Right lung (tissue), 10 donors: ENCODE measurements around the gene VMO1. TPM values are rescaled to one million over a fixed set of nuclear protein-coding genes. Genes with fewer than 3 reads are reported as not detected.
"Not testable (repeated sequence)": the region's sequence is repeated elsewhere in the genome, so short reads cannot be mapped to it uniquely, and the experiment has no call there.

Experiments
- DNase-seq, 2 donors: peaks; one replicate each; pipeline ENCODE4 v3.0.0-alpha.2; 2013
- long read RNA-seq, 8 donors: transcript quantifications; one replicate each; lab custom pipeline, GENCODE V29; 2026
- polyA plus RNA-seq, 5 donors: library from polyadenylated mRNA; unstranded; fragments of 120-200 nt; gene quantifications; one replicate each; pipeline versions ENCODE4 v1.2.1 to v1.2.3, GENCODE V29; 2013; ENCODE audit warnings: inconsistent platforms in 1 of 5, low replicate concordance in 1 of 5; ENCODE audit not compliant: insufficient read length in 5 of 5, insufficient read depth in 1 of 5

The VMO1 gene
- under 1 TPM in 4 of 5 donors, not detected in 1; 0.16 to 0.97 (median 0.35) TPM for polyA plus RNA-seq
- long read RNA-seq, donor 1, partial matches to known transcripts = 0 of 4 reads
- long read RNA-seq, donor 1, other reads (novel, unspliced or antisense) = 0 of 4 reads
- long read RNA-seq, donor 2 = 0 reads
- long read RNA-seq, donor 3 = 0 reads
- long read RNA-seq, donor 4, partial matches to known transcripts = 212 of 217 reads
- long read RNA-seq, donor 4, other reads (novel, unspliced or antisense) = 5 of 217 reads
- long read RNA-seq, donor 5 = 0 reads
- long read RNA-seq, donor 6 = 0 reads
- long read RNA-seq, donor 7, partial matches to known transcripts = 0 of 1 reads
- long read RNA-seq, donor 7, other reads (novel, unspliced or antisense) = 0 of 1 reads
- long read RNA-seq, donor 8 = 0 reads

DNA sequence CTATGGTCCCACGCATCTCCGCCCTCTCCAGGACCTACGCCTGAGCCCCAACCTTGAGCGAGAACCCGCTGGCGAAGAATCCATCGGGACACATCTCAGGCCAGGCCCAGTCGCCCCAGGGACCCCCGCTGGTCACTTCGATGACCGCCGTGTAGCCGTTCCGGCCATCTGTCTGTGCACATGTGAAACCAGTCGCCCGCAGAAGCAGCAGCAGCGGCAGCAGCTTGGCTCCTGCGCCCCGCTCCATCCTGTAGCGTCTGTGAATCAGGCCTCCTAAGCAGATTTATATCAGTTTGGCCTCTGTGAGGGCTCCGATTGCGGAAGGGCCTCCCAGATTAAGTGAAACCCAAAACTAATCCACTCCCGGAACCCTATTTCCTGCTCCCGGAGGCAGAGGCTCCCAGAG is at the start of gene VMO1:
VMO1 (minus strand) TSS at position 259 of the 406 bp plus-strand sequence; CDS start at position 247, 12 bp downstream.
- no peak for DNase-seq

DNA sequence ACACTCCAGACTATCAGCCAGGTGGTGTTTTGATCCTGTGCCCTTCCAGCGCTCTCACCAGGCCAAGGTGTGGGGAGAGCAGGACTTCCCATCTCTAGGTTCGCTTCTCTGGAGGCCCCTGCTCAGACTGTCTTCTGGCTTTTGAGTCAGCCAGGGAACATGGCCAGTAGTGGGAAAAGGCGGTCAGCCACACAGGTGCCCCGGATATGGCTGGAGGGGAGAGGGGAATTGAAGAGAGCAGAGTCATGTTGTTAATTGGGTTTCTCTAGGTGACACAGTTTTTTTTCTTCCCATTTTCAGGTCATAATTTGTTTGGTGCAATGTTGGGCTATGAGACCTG is 48.5 kb upstream of the VMO1 start:
- no peak for DNase-seq

DNA sequence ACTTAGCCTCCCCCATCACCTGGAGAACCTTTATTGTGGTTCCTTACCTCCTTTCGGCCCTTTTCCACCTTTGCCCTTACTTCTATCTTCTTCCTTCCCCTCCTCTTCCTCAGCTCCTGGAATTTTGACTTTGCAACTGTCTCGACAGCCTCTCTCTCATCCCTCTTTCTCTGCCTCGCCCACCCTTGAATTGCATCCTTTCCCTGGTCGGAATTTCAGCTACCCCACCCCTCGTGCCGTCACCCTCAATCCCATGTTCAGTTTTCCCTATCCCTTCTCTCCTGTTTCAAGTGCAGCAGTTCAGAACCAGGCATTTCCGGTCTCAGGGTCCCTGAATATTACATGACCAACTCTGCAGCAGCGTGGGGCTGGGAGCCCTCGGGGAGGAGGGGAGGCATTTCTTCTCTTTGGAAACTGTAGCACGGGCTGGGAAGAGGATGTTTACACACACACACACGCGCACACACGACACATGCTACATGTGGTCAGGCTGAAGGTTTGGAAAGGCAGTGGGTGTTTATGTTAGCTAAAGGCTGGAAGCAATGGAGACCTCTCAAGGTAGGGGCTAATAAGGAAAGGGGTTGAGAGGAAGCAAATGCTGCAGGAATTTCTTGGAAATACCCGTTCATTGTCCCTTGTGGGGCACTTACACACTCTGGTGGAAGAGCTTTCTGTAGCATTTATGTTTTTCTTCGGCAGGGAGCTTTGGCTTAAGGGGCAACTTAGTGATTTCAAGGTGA is 47.9 kb upstream of the VMO1 start:
- peak; percentile 55 to 69 for DNase-seq

GRCh38 chr17:4833178-4833940 is 47.2 kb upstream of the VMO1 start, which contains the start of gene MINK1:
Gene MINK1 (plus strand): TSS chr17:4833340. CDS start chr17:4833584, 244 bp downstream.
- DNase-seq = peak; percentile 97 to 98

GRCh38 chr17:4832829-4833177 is 46.6 kb upstream of the VMO1 start:
- DNase-seq = not testable (repeated sequence)

DNA sequence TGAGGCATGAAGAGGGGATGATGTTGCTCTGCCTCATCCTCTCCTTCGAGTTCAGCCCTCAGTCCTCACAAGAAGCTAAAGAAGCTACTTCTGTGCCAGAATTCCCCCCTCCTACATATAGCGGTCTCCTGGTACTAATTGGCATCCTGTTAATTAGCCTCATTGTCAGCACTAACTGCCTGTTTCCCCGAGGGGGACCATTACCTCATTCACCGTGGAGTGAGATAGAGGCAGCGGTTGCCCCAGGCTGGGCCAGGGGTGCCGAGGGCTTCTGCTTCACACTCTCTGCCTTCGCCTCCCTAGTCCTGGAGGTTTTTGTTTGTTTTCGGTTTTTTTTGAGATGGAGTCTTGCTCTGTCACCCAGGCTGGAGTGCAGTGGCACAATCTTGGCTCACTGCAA is 41.2 kb upstream of the VMO1 start:
- DNase-seq = no peak

DNA sequence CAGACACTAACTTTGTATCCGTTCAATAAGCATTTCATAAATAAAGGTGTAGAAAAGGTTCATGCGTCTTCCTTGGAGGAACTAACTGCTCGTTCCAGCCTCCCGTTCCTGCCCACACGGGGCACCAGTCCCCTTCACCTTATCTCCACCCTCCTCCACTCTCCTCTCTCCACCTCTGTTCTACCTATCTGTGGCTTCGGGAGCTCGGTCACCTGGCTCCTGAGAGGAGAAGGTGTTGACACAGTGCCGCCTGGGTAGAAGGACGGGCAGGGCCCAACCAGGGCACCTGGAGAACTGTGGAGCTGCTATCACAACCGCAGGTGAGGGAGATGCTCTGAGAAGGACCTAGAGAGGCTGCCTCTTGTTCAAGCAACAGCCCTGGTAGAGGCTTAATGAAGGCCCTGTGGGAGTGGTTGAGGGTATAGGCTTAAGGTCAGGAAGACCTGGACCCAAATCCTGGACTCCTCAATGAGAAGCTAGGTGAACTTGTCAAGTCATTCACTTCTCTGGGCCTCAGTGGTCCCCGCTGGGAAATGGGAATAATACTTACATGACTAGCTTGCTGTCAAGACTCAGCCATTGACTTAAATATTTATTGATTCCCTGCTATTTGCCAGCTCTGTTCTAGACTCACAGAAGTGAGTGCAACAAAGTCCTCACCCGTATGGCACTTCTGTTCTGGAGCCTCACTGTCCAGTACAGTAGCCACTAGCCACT is 37.4 kb upstream of the VMO1 start:
- no peak for DNase-seq

GRCh38 chr17:4822835-4823234 is 36.7 kb upstream of the VMO1 start:
- no peak for DNase-seq

DNA sequence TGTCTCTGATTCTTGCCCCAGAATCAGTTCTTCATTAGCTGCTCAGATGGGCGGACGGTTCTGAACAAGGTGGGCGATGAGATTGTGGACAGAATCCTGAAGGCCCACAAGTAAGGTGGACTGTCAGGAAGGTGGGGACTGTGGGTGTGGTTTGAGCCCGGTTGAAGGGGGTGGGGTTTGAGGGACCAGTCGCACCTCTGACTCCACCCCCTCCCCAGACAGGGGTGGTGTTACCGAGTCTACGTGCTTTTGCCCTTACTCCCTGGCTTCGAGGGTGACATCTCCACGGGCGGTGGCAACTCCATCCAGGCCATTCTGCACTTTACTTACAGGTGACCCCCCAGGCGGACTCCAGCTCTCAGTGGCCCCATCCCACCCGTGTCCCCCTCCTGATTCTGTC is 32.1 kb upstream of the VMO1 start:
- no peak for DNase-seq

DNA sequence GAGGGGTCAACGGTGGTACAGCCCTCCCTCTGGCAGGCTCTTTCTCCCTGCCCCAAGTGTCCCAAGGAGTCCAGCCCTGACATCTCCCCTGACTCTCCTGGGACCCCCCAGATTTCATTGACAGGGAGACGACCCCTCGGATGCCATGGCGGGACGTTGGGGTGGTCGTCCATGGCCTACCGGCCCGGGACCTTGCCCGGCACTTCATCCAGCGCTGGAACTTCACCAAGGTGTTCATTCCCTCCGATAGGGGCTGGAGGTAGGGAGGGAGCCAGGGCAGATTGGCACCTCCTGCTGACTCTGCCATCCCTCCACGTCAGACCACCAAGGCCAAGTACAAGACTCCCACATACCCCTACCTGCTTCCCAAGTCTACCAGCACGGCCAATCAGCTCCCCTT is 30.7 kb upstream of the VMO1 start:
- no peak for DNase-seq

GRCh38 chr17:4815043-4815675 is 29.0 kb upstream of the VMO1 start:
- no peak for DNase-seq

DNA sequence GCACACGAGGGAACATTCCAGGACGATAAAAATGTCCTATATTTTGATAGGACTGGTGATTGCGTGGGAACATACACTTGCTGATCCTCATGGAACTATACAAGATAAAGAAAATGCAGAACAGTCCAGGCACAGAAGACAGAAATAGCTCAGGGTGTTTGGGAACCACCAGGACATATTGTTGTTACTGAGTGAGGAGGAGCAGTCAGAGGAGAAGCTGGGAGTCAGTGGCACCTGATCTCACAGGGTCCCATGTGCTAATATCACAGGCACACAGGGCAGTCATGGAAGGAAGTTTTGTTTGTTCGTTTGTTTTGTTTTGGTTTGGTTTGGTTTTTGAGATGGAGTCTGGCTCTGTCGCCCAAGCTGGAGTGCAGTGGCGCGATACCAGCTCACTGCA is 26.5 kb upstream of the VMO1 start:
- DNase-seq = no peak

GRCh38 chr17:4811471-4811870 is 25.3 kb upstream of the VMO1 start:
- no peak for DNase-seq

GRCh38 chr17:4810696-4811290 is 24.6 kb upstream of the VMO1 start:
- no peak for DNase-seq

DNA sequence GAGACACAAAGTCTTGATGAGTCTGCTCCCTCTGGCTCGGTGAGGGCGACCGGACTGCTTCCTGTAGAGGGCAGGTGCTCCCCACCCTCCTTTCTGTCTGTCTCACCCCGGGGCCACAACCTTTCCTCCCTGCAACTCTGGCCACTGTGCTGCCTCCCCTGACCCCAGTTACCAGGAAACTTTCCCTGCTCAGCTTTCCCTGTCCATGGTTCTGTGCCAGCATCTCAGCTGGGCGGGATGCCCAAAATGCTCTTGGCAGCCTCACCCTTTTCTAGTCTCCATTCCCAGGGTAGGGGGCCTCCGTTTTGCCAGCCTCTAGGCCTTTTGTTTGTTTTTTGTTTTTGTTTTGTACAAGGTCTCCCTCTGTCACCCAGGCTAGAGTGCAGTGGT is 22.2 kb upstream of the VMO1 start:
- no peak for DNase-seq

- DNase-seq = no peak
These were observed 21.6 kb upstream of the VMO1 start for GRCh38 chr17:4807605-4808377.

GRCh38 chr17:4806777-4807604 is 20.8 kb upstream of the VMO1 start, which contains the start of gene PLD2:
Gene PLD2 (plus strand): TSS chr17:4807152. CDS start chr17:4807773, 621 bp downstream.
- DNase-seq = peak; percentile 80 to 82

DNA sequence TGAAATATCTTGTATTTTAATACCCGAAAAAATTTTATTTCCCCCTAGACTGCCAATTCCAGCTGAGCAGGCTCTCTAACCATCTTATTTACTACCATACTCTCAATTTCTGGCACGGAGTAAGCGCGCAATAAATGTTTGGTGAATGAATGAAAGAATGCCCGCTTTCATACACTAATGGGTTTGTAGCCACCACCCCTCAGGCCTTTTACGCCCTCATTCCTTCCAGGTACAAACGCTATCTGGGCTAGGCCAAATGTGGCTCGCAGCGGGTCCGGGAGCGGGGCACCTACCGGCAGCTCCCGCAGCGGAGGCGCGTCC is 20.3 kb upstream of the VMO1 start:
- no peak for DNase-seq

GRCh38 chr17:4802228-4802627 is 16.1 kb upstream of the VMO1 start, which contains the start of gene C17orf114:
Gene C17orf114 (minus strand): TSS chr17:4802328.
- no peak for DNase-seq
